ENCODE data around the gene TBCE. TPM values are rescaled to one million over a fixed set of nuclear protein-coding genes. Genes with fewer than 3 reads are reported as not detected.
A peak's percentile ranks its signal among the peaks of the same experiment; 100 is the strongest.
"Not testable (repeated sequence)": the region's sequence is repeated elsewhere in the genome, so short reads cannot be mapped to it uniquely, and the experiment has no call there.

TBCE gene
- polyA plus RNA-seq, 10 donors, result 35.1 to 60.6 (median 50.4) TPM

DNA sequence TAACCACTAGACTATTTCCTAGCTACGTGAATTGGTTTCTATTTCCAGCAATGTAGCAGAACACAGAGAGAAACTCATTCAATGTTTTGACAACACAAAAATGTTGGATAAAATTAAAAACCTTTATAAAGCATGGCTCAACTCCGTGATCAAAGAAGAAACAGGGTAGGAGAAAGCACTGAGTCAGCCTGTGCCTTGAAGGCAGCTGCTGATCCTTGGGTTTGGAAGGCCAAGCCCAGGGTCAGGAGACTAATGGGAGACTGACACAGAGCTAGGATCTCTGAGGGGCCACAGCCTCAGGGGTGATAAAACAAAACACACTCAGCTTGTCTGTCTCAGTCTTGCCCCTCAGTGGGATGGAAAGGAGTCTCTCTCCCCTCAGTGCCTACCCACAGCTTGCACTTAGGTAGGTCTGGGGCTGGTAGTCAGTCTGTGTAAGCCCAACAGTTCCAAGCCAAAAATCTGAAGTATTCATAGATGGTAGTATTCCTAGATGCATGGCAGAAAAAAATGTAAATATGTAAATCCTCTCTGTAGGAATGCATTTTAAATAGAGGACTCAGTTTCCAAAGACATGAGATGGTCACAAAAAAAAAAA, 83.8 kb downstream of the TBCE start:
- DNase-seq, result no peak

DNA sequence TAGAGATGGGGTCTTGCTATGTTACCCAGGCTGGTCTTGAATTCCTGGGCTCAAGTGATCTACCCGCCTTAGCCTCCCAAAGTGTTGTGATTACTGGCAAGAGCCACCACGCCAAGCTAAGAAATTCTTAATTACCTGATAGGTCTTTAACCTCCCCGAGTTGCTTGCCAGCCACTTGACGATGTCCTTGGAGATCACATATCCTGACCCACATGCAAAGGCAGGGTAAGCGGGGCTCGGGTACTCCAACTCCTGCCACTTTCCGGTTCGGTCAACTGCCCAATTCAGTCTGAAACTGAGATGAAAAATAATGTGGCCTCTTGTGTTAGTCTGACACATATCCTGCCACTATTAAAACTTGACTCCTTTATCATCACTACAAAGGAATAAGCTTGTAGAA, 86.8 kb downstream of the TBCE start:
- no peak for DNase-seq

DNA sequence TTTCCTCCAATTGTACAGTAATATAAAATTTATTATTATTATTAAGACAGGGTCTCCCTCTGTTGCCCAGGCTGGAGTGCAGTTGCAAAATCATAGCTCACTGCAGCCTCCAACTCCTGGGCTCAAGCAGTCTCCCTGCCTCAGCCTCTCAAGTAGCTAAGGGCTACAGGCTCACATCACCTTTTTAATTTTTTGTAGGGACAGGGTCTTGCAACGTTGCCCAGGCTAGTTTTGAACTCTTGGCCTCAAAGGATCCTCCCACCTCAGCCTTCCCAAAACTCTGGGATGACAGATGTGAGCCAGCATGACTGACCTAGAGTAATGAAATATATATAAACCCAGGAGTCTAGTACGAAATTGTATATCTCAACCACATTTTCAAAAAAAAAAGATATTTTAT, 87.9 kb downstream of the TBCE start:
- DNase-seq, result no peak

DNA sequence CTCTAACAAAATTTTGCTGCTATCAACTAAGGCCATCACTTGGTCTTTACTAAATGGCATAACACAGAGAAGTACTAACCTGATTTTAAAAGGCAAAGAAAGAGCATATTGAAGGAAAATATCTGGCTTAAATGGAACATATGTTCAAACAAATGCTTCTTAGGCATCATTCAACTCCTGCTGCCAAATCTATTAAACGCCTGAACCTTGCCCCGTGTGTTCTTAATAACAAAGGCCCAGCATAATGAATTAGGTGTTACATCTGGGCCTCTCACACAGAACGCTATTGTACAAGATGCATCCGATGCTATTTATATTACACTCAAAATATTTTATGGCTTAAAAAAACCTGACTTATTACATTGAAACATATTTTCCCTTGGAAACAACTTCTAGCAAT, 88.6 kb downstream of the TBCE start:
- no peak for DNase-seq

DNA sequence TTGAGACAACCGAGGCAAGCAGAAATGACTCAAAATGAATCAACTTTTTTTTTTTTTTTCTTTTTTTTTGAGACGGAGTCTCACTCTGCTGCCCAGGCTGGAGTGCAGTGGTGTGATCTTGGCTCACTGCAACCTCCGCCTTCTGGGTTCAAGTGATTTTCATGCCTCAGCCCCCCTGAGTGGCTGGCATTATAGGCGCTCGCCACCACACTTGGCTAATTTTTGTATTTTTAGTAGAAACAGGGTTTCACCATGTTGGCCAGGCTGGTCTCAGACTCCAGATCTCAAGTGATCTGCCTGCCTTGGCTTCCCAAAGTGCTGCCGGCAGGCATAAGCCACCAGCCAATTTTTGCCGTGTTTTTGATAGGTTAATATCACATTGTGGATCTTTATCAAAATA, 90.6 kb downstream of the TBCE start:
- DNase-seq, result not testable (repeated sequence)

DNA sequence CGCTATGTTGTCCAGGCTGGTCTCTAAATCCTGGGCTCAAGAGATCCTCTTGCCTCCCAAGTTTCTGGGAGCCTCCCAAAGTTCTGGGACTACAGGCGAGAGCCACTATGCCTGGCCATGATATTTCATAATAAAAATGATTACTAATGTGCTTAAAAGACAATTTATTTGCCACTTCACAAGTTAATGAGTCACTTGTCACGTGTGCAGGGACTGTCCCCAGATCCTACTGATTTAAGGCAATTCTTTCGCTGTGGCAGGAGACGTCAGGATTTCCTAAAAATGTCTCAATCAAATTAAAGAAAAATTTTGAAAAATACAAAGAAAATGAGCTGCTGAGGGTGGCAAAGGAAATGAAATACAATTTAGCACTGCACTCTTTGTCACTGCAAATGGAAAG, 93.5 kb downstream of the TBCE start:
- no peak for DNase-seq

DNA sequence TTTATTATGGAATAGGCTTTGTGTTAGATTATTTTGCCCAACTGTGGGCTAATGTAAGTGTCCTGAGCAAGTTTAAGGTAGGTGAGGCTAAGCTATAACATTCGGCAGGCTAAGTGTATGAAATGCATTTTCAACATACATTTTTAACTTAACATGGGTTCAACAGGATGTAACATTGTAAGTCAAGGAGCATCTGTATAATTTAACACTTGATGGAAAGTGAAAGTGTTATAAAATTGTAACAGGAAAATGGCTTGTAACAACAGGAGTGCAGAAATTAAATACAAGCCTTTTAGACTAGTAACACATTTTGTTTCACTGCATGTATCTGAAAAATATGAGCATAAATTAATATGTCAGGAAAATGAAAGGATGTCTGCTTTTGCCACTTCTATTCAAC, 94.7 kb downstream of the TBCE start:
- no peak for DNase-seq

DNA sequence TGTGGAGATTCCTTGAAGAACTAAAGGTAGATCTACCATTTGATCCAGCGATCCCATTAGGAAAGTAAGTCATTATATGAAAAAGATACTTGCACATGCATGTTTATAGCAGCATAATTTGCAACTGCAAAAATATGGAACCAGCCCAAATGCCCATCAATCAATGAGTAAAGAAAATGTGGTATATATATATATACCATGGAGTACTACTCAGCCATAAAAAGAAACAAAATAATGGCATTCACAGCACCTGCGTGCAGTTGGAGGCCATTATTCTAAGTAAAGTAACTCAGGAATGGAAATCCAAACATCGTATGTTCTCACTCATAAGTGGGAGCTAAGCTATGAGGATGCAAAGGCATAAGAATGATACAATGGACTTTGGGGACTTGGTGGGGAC, 95.6 kb downstream of the TBCE start:
- not testable (repeated sequence) for DNase-seq

DNA sequence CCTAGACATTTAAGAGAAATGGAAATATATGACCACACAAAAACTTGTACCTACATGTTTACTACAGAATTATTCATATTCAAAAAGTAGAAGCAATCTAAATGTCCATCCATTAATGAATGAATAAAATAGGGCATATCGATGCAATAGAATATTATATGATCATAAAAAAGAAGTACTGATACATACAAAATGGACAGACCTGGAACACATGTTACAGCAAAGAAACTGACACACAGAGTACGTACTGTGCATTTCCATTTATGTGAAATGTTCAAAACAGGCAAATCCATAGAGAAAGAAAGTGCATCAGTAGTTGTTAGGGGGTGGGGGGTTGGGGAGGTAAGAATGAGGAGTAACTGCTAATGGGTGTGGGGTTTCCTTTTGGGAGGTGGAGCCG, 97.8 kb downstream of the TBCE start:
- DNase-seq, result no peak

DNA sequence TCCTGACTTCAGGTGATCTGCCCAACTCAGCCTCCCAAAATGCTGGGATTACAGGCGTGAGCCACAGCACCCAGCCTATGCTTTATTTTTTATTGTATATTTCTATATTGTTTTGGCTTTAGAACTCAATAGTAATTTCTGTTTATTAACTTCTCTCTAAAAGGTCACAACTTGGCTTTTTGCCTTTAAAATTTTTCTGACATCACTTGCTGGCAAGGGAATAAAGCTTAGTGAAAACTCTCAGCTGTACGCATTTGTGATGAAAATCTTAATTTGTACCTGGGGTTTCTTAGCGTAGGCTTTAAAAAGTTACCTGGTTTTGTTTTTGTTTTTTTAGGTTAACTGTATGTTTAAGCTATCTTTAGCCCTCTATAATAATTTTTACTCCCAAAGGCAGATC, 100.8 kb downstream of the TBCE start:
- DNase-seq, result peak in 2 of 3 donors; percentile 3 to 11

DNA sequence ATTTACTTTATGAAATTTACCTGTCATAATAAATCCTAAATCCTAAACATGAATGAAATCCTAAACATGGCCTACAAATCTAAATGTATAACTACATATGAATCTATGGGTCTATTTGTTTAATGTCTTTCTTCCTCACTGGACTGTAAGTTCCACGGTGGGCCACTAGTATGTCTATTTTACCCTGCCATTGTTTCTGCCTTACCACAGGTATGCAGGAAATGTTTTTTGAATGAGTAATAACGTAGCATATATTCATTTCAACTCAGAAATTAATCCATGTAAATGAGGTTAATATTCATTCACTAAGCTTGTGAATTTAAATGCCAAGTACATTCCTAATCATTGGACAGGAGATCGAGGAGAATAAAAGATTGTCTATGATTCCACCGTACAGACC, 101.7 kb downstream of the TBCE start:
- DNase-seq, result peak in 1 of 3 donors; percentile 19

DNA sequence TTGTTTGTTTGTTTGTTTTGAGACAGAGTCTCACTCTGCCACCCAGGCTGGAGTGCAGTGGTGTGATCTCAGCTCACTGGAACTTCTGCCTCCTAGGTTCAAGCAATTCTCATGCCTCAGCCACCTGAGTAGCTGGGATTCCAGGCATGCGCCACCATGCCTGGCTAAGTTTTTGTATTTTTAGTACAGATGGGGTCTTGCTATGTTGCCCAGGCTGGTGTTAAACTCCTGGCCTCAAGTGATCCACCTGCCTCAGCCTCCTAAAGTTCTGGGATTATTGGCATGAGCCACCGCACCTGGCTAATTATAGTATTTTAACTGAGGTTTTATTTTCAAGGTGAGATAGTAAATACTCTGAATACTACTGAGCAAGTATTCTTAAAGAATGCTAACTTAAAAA, 102.7 kb downstream of the TBCE start:
- not testable (repeated sequence) for DNase-seq

DNA sequence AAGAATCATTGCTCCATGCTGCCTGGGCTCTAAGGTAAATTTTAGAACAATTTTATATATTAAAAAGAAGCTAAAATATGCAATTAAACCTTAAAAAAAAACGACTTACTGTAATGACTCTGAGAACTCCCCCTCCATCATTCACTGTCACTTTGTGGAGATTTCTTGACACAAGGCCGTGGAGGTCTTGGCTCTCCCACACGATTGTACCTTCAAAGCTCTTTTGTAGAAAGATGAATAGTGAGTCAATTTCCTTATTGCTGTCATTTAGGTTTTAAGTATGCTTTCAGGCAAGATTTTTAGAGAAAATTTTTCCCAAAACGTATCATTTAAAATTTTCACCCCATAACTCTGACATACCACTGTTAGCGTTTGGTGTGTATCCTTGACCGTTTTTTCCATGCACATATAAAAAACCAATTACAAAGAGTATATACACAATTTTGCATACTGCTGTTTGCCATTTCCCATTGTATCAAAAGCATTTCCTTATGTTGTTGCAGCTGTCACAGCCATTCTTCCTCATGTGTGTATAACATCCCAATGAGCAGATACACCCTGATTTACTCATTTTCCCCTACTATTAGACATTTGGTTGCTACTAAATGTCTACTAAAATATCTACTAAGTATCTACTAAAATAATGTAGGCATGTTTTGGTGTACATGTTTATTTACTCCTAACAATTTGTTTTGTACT, 103.7 kb downstream of the TBCE start:
- DNase-seq, result no peak

DNA sequence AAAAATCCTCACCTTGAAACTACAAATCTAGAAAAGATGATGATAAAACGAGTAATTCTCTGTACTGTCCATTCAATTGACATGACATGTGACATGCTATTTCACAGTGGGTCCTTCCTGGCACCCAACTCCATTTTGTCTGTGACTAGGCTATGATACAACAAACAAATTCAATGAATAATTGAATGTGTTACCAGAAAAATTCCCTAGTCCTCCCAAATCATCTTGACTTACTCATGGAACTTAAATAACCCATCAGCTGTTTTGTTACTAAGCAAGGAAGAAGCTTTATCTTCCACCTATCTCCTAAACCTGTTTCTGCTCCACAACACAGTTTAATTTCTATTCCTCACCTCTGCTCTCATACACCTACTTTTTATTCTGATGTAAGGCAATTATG, 106.6 kb downstream of the TBCE start:
- no peak for DNase-seq

DNA sequence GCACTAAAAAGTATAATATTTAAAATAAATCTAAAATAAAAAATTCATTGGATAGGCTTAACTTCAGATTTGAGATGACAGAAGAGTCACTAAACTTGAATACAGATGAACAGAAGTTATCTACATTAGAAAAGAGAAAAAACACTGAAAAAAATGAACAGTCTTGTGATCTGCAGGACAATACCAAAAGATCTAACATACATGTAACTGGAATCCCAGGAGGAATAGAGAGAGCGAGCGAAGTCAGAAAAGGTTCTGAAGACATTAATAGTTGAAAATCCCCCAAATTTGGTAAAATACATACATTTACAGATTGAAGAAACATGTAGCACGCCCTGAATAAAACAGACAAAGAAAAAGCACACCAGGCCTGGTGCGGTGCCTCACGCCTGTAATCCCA, 115.9 kb downstream of the TBCE start:
- no peak for DNase-seq

DNA sequence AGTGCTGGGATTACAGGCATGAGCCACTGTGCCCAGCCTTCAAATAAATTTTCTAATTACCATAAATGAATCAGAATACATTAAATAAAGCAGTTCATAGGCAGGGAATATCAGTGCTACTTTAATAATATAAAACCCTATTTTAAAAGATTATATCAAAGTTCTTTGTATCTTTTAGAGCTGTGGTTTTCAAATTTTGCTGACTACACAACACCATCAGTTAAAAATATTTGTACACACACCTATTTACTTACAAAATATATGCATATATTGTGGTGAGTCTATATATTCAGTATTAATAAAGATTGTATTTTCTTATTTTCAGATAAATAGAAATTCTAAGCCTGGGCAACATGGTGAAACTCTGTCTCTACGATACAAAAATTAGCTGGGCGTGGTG, 118.3 kb downstream of the TBCE start:
- no peak for DNase-seq

DNA sequence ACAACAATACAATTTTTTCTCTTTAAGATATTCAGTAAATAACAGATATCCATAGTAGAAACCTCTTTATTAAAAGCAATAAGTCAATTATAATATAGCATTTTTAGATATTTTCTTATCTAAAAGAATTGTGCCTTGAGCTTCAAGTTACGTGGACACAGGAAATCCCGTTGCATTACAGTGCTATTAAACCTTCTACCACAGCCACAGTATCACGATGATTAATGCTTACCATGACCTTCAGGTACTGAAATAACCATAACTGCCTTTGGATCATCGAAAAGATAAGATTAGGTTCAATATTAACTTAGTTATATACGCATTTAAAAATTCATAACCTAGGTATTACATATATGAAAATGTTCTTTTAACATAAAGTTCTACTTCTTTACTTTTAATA, 119.1 kb downstream of the TBCE start:
- DNase-seq, result no peak

DNA sequence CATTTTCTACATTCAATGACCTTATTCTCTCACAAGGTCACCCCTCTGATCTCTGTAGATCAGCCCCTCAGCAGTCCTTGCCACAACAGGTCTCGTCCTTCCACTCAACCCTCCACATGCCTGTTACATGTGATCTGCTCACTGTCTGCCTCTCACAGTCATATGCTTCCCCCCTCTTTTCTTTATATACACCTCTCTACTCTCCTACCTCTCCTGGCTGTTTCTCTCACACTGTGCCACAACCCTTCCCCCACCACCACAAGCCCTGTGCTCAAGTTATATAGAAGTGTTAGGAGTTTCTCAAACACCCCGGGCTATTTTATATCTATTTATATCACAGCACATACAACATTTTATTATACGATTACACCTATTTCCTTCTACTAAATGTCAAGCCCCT, 124.4 kb downstream of the TBCE start:
- no peak for DNase-seq

DNA sequence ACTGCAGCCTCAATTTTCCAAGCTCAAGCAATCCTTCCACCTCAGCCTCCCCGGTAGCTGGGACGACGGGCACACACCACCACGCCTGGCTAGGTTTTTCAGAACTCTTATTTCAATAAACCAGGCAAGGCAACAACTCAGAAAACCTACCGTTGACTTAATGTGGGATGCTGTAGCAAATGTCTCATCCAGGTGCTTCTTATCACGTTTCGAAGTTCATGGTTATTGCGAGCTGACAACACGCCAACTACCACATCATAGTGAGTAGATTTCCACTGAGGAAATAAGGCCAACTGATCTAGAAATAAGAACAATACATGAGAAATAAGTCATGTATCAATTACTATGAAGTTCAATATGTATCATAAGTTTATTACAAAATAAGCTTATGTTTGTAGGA, 127.3 kb downstream of the TBCE start:
- no peak for DNase-seq

DNA sequence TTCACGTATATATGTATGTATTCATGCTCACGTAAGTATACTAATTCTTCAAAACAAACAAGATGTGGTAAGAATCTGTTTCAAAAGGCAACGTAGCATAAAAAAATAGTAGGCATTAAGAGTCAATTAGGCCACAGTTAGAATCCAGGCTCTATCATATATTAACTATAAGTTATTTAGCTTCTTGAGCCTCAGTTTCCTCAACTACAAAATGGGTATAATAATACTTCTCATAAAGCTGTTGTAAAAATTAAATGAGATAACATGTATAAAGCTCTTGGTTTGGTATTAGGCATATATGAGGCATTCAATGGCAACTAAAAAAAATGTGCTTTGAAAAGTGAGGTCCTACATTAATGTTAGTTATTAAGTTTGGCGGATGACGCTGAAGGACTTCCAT, 127.8 kb downstream of the TBCE start:
- no peak for DNase-seq

DNA sequence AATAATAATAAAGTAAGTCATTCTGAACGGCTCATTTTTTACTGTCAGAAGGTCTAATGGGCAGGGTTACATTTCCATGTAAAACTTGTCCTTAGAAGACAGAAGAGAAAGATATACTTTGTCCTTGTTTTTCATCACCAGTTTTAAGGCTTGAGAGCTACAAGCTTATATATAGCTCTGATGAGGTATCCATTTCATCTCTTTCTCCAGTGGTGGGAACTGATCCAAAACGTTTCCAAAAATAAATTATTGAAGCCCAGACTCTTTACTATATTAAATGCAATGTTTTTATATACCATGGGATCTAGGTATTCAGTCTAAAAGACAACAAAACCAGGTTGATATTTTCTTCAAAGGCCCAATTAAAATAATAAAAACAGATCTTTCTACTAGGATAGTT, 128.3 kb downstream of the TBCE start:
- DNase-seq, result peak in 2 of 3 donors; percentile 20 to 28

DNA sequence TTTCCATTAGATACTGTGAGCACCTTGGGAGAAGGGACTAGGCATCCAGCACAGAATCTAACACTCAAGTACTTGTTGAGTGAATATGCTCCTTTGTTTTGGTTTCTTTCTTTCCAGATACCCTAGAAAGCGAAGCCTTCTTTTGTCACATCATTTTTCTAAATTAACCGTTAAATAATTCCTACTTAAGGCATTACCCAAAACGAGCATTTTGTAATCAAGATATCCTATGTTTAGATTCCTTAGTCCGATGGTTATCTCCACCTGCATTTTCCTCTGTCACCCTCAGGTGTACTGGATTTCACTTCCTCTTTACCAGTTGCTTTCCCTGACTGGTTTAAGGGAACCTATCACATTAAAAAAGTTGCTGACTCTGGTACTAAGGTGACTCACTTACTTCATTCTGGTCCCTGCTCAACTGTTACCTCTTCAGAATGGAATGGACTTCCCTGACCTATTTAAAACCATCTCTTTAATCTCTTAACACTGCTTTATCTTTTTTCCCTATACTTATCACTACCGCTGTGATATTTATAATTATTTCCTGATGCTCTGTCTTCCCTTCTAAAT, 133.8 kb downstream of the TBCE start:
- no peak for DNase-seq

All from muscle of back (tissue), 11 donors.